ENCODE results near the gene OTOGL.

DNA sequence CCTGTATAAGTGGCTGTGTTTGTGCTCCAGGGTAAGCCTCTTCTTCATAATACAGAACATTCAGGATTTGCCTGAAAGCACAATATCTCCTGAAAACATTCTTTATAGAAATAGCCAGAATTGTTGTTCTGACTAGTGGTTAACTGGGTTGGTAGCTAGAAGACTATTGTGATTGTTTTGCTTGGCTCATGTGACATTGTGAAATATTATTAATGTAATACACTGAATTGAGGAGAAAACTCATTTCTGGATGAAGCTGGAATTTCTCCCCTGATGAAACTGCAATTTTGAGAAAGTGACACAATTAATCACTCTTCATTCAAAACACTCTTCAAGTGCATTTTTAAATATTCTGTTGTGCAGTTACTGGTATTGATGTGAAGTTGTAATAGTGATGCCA is 172.4 kb downstream of the OTOGL start:
- TF ChIP-seq ZNF274 (IDR thresholded peaks at IDR 0.05; ENCODE audit: low read length) (no peak), ZNF274 (tag by site-specific recombination; IDR thresholded peaks at IDR 0.05; ENCODE audit: borderline replicate concordance) (no peak), HOXA7 (CRISPR knock-in tag; IDR thresholded peaks at IDR 0.05; ENCODE audit: borderline replicate concordance) (no peak), ZNF792 (tag by site-specific recombination; IDR thresholded peaks at IDR 0.05) (no peak), ZBTB8A (tag by site-specific recombination; IDR thresholded peaks at IDR 0.05) (no peak), ZNF302 (tag by site-specific recombination; IDR thresholded peaks at IDR 0.05; ENCODE audit: low read depth) (no peak), ZNF202 (tag by site-specific recombination; IDR thresholded peaks at IDR 0.05; ENCODE audit: borderline replicate concordance) (no peak), YY1 (tag by site-specific recombination; IDR thresholded peaks at IDR 0.05) (no peak)
- TF ChIP-seq, protein P1, sequence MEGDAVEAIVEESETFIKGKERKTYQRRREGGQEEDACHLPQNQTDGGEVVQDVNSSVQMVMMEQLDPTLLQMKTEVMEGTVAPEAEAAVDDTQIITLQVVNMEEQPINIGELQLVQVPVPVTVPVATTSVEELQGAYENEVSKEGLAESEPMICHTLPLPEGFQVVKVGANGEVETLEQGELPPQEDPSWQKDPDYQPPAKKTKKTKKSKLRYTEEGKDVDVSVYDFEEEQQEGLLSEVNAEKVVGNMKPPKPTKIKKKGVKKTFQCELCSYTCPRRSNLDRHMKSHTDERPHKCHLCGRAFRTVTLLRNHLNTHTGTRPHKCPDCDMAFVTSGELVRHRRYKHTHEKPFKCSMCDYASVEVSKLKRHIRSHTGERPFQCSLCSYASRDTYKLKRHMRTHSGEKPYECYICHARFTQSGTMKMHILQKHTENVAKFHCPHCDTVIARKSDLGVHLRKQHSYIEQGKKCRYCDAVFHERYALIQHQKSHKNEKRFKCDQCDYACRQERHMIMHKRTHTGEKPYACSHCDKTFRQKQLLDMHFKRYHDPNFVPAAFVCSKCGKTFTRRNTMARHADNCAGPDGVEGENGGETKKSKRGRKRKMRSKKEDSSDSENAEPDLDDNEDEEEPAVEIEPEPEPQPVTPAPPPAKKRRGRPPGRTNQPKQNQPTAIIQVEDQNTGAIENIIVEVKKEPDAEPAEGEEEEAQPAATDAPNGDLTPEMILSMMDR (tag by site-specific recombination; IDR thresholded peaks at IDR 0.05) = no peak
